Measurements from ENCODE around the gene PARN. TPM values are rescaled to one million over a fixed set of nuclear protein-coding genes. Genes with fewer than 3 reads are reported as not detected.

The PARN gene
- total and polyA plus RNA-seq, 2 experiments from 2014 or later = 32.5 to 61.3 TPM

DNA sequence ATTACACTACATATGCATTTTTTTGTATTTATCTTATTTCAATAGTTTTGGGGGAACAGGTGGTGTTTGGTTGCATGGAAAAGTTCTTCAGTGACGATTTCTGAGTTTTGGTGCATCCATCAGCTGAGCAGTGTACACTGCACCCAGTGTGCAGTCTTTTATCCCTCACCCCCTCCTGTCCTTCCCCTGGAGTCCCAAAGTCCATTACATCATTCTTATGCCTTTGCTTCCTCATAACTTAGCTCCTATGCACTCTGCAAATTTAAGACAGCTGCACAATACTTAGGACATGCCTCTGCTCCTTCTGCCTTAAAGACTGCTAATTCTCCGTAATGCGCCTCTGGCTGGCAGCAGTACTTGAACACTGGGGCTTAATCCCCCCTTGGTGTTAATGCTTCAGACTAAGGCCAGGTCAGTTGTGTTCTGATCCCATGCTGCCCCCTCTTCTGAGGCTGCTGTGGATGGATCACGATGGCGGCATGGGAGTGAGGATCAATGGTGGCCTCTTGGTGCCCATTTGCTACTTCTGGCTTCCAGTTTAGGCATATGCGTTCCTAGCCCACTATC is 146.2 kb downstream of the PARN start:
- no peak overlapping the region for H3K27ac Mint-ChIP-seq
- H3F3A ChIP-seq (replicated peaks; ENCODE audit: low read depth) = no peaks in the 10 kb centered on the region
- H3K36me3 ChIP-seq (ENCODE audit: insufficient read depth) = peaks cover 10% of the 10 kb centered on the region; the same call in 1 of the 2 replicates
- H3K4me1 Mint-ChIP-seq = peaks cover 28% of the 10 kb centered on the region
- no peaks in the 10 kb centered on the region; the same call in 1 of the 2 replicates for H3K9me2 ChIP-seq (ENCODE audit: insufficient read depth)
- H3K27me3 Mint-ChIP-seq (ENCODE audit: insufficient read depth, low read depth, poor library complexity) = peaks cover 6% of the 10 kb centered on the region
- TF ChIP-seq, protein P1, sequence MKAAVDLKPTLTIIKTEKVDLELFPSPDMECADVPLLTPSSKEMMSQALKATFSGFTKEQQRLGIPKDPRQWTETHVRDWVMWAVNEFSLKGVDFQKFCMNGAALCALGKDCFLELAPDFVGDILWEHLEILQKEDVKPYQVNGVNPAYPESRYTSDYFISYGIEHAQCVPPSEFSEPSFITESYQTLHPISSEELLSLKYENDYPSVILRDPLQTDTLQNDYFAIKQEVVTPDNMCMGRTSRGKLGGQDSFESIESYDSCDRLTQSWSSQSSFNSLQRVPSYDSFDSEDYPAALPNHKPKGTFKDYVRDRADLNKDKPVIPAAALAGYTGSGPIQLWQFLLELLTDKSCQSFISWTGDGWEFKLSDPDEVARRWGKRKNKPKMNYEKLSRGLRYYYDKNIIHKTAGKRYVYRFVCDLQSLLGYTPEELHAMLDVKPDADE (IDR thresholded peaks at IDR 0.05) = no peak
- TF ChIP-seq POLR2AphosphoS5 (IDR thresholded peaks at IDR 0.05; ENCODE audit: low read depth) (no peak), ZNF331 (CRISPR knock-in tag; IDR thresholded peaks at IDR 0.05; ENCODE audit: low read depth) (no peak), EZH2phosphoT487 (IDR thresholded peaks at IDR 0.05; ENCODE audit: unreplicated experiment) (no peak), JUNB (IDR thresholded peaks at IDR 0.05; ENCODE audit: unreplicated experiment) (no peak), CREB1 (CRISPR knock-in tag; IDR thresholded peaks at IDR 0.05; ENCODE audit: low read depth) (no peak), STAT1 (IDR thresholded peaks at IDR 0.05; ENCODE audit: unreplicated experiment) (no peak), NANOG (IDR thresholded peaks at IDR 0.05; ENCODE audit: borderline replicate concordance) (no peak), EZH2 (IDR thresholded peaks at IDR 0.05; ENCODE audit: low read depth, unreplicated experiment) (no peak), ZNF114 (CRISPR knock-in tag; IDR thresholded peaks at IDR 0.05) (no peak)
- TF ChIP-seq, protein P2, sequence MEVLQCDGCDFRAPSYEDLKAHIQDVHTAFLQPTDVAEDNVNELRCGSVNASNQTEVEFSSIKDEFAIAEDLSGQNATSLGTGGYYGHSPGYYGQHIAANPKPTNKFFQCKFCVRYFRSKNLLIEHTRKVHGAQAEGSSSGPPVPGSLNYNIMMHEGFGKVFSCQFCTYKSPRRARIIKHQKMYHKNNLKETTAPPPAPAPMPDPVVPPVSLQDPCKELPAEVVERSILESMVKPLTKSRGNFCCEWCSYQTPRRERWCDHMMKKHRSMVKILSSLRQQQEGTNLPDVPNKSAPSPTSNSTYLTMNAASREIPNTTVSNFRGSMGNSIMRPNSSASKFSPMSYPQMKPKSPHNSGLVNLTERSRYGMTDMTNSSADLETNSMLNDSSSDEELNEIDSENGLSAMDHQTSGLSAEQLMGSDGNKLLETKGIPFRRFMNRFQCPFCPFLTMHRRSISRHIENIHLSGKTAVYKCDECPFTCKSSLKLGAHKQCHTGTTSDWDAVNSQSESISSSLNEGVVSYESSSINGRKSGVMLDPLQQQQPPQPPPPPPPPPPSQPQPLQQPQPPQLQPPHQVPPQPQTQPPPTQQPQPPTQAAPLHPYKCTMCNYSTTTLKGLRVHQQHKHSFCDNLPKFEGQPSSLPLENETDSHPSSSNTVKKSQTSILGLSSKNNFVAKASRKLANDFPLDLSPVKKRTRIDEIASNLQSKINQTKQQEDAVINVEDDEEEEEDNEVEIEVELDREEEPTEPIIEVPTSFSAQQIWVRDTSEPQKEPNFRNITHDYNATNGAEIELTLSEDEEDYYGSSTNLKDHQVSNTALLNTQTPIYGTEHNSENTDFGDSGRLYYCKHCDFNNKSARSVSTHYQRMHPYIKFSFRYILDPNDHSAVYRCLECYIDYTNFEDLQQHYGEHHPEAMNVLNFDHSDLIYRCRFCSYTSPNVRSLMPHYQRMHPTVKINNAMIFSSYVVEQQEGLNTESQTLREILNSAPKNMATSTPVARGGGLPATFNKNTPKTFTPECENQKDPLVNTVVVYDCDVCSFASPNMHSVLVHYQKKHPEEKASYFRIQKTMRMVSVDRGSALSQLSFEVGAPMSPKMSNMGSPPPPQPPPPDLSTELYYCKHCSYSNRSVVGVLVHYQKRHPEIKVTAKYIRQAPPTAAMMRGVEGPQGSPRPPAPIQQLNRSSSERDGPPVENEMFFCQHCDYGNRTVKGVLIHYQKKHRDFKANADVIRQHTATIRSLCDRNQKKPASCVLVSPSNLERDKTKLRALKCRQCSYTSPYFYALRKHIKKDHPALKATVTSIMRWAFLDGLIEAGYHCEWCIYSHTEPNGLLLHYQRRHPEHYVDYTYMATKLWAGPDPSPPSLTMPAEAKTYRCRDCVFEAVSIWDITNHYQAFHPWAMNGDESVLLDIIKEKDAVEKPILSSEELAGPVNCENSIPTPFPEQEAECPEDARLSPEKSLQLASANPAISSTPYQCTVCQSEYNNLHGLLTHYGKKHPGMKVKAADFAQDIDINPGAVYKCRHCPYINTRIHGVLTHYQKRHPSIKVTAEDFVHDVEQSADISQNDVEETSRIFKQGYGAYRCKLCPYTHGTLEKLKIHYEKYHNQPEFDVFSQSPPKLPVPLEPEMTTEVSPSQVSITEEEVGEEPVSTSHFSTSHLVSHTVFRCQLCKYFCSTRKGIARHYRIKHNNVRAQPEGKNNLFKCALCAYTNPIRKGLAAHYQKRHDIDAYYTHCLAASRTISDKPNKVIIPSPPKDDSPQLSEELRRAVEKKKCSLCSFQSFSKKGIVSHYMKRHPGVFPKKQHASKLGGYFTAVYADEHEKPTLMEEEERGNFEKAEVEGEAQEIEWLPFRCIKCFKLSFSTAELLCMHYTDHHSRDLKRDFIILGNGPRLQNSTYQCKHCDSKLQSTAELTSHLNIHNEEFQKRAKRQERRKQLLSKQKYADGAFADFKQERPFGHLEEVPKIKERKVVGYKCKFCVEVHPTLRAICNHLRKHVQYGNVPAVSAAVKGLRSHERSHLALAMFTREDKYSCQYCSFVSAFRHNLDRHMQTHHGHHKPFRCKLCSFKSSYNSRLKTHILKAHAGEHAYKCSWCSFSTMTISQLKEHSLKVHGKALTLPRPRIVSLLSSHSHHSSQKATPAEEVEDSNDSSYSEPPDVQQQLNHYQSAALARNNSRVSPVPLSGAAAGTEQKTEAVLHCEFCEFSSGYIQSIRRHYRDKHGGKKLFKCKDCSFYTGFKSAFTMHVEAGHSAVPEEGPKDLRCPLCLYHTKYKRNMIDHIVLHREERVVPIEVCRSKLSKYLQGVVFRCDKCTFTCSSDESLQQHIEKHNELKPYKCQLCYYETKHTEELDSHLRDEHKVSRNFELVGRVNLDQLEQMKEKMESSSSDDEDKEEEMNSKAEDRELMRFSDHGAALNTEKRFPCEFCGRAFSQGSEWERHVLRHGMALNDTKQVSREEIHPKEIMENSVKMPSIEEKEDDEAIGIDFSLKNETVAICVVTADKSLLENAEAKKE (CRISPR knock-in tag; IDR thresholded peaks at IDR 0.05) = no peak
- TF ChIP-seq, protein P3, sequence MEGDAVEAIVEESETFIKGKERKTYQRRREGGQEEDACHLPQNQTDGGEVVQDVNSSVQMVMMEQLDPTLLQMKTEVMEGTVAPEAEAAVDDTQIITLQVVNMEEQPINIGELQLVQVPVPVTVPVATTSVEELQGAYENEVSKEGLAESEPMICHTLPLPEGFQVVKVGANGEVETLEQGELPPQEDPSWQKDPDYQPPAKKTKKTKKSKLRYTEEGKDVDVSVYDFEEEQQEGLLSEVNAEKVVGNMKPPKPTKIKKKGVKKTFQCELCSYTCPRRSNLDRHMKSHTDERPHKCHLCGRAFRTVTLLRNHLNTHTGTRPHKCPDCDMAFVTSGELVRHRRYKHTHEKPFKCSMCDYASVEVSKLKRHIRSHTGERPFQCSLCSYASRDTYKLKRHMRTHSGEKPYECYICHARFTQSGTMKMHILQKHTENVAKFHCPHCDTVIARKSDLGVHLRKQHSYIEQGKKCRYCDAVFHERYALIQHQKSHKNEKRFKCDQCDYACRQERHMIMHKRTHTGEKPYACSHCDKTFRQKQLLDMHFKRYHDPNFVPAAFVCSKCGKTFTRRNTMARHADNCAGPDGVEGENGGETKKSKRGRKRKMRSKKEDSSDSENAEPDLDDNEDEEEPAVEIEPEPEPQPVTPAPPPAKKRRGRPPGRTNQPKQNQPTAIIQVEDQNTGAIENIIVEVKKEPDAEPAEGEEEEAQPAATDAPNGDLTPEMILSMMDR (conservative IDR thresholded peaks at IDR 0.05; ENCODE audit: low read depth in 2 of 2) = no peak
- TF ChIP-seq, protein P4, sequence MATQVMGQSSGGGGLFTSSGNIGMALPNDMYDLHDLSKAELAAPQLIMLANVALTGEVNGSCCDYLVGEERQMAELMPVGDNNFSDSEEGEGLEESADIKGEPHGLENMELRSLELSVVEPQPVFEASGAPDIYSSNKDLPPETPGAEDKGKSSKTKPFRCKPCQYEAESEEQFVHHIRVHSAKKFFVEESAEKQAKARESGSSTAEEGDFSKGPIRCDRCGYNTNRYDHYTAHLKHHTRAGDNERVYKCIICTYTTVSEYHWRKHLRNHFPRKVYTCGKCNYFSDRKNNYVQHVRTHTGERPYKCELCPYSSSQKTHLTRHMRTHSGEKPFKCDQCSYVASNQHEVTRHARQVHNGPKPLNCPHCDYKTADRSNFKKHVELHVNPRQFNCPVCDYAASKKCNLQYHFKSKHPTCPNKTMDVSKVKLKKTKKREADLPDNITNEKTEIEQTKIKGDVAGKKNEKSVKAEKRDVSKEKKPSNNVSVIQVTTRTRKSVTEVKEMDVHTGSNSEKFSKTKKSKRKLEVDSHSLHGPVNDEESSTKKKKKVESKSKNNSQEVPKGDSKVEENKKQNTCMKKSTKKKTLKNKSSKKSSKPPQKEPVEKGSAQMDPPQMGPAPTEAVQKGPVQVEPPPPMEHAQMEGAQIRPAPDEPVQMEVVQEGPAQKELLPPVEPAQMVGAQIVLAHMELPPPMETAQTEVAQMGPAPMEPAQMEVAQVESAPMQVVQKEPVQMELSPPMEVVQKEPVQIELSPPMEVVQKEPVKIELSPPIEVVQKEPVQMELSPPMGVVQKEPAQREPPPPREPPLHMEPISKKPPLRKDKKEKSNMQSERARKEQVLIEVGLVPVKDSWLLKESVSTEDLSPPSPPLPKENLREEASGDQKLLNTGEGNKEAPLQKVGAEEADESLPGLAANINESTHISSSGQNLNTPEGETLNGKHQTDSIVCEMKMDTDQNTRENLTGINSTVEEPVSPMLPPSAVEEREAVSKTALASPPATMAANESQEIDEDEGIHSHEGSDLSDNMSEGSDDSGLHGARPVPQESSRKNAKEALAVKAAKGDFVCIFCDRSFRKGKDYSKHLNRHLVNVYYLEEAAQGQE (IDR thresholded peaks at IDR 0.05; ENCODE audit: unreplicated experiment) = no peak
- H3K9me3 Mint-ChIP-seq = peaks cover 11% of the 10 kb centered on the region; the same call in 2 of the 3 replicates
- ATAC-seq (no peak), DNase-seq (ENCODE audit: low spot score) (no peak)
- no peak overlapping the region for H3K4me2 ChIP-seq
- no peaks in the 10 kb centered on the region for H3K27me3 ChIP-seq (ENCODE audit: insufficient read depth)
- no peak overlapping the region for H3K4me3 ChIP-seq
- no peak overlapping the region for H2AFZ ChIP-seq
- H3K4me3 Mint-ChIP-seq = no peak overlapping the region
- peaks cover 27% of the 10 kb centered on the region for H3K4me1 ChIP-seq (ENCODE audit: insufficient read depth)
- 0 out of 2 replicates have a peak, but pooled peaks cover 2% of the 10 kb centered on the region for H3K79me2 ChIP-seq (replicated peaks; ENCODE audit: insufficient read depth)
- H4K20me1 ChIP-seq (replicated peaks; ENCODE audit: insufficient read depth) = peaks cover 5% of the 10 kb centered on the region; the same call in 1 of the 2 replicates
- no peak overlapping the region for H3K27ac ChIP-seq (ENCODE audit: low read depth)
- peaks cover 38% of the 10 kb centered on the region for H3K36me3 Mint-ChIP-seq (ENCODE audit: low read depth)

All from GM23338 (cell line).